ENCODE results near the gene TMEM44. TPM values are rescaled to one million over a fixed set of nuclear protein-coding genes. Genes with fewer than 3 reads are reported as not detected.
A peak's percentile ranks its signal among the peaks of the same experiment; 100 is the strongest.

The TMEM44 gene
- total RNA-seq, 2 donors from 2014 or later = 40.1 to 43.2 TPM

DNA sequence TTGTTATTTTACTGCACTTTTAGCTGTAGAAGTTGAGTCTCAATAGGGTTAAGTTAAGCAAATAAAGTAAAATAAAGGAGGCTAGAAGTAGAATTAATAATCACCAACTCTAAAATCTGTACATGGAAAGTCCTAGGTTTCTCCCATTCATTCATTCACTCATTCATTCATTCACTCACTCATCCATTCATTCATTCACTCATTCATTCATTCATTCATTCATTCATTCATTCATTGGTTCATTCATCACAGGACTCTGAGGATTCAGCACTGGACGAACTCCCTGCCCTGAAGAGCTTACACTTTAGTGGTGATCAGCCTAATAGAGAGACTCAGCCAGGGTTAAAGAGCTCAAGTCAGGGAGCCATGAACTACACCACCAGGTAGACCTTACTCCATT, 43.3 kb upstream of the TMEM44 start:
- Histone ChIP-seq H3K27me3 (no peaks in the 10 kb centered on the region), H3K4me1 (no peaks in the 10 kb centered on the region), H3K9ac (ENCODE audit: low read depth in 2 of 2, low read length in 2 of 2) (no peak overlapping the region), H3K36me3 (no peaks in the 10 kb centered on the region), H3K9me3 (no peaks in the 10 kb centered on the region), H3K27ac (no peak overlapping the region), H3K4me3 (no peak overlapping the region)
- intact Hi-C loops (cut with DNase I) = loop anchor here (2.0 kb wide), 1 partner anchor 586 kb away; no protein-coding TSS in a partner anchor
- no peak for DNase-seq
- TF ChIP-seq, protein P1, sequence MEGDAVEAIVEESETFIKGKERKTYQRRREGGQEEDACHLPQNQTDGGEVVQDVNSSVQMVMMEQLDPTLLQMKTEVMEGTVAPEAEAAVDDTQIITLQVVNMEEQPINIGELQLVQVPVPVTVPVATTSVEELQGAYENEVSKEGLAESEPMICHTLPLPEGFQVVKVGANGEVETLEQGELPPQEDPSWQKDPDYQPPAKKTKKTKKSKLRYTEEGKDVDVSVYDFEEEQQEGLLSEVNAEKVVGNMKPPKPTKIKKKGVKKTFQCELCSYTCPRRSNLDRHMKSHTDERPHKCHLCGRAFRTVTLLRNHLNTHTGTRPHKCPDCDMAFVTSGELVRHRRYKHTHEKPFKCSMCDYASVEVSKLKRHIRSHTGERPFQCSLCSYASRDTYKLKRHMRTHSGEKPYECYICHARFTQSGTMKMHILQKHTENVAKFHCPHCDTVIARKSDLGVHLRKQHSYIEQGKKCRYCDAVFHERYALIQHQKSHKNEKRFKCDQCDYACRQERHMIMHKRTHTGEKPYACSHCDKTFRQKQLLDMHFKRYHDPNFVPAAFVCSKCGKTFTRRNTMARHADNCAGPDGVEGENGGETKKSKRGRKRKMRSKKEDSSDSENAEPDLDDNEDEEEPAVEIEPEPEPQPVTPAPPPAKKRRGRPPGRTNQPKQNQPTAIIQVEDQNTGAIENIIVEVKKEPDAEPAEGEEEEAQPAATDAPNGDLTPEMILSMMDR (IDR thresholded peaks at IDR 0.05) = no peak

GRCh38 chr3:194675680-194676079, 42.5 kb upstream of the TMEM44 start:
- TF ChIP-seq, protein P1 (IDR thresholded peaks at IDR 0.05) = no peak

DNA sequence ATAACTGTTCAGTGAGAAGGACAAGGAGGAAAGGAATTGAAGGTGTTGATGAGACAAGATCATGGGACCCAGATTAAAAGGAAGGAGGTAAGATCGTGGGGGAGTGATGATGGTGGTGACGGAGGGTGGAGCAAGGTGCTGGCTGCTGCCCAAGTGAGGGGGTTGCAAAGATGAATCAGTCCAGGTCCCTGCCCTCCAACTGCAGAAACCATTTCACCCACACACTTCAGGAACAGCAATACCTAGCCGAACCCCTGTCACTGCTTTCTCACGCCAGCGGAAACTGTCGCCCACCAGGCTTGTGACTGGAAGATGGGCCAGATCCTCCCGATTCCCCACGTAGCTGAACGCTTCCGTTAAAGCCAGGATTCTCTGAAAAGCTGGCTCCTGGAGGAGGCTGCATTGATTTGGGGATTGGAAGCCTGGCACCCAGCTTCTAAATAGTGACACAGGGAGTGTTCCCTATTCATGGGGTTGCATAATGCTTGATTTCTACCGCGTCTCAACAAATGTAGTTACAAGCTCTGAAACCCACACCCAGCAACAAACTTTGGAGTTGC, 41.9 kb upstream of the TMEM44 start:
- intact Hi-C loops (cut with DNase I) = no loop called here
- H3K9me3 ChIP-seq = no peaks in the 10 kb centered on the region
- TF ChIP-seq, protein P1 (IDR thresholded peaks at IDR 0.05) = no peak
- no peaks in the 10 kb centered on the region for H3K36me3 ChIP-seq
- H3K27ac ChIP-seq = no peak overlapping the region
- H3K9ac ChIP-seq (ENCODE audit: low read depth in 2 of 2, low read length in 2 of 2) = no peak overlapping the region
- H3K4me1 ChIP-seq = peaks cover 10% of the 10 kb centered on the region
- H3K27me3 ChIP-seq = no peaks in the 10 kb centered on the region
- no peak overlapping the region for H3K4me3 ChIP-seq
- no peak for DNase-seq

More at GRCh38 chr3:194675680-194676079, 42.5 kb upstream of the TMEM44 start:
- H3K27ac ChIP-seq = no peak overlapping the region
- H3K27me3 ChIP-seq = no peaks in the 10 kb centered on the region
- intact Hi-C loops (cut with DNase I) = loop anchor here (2.0 kb wide), 1 partner anchor 587 kb away; no protein-coding TSS in a partner anchor
- no peak overlapping the region for H3K4me3 ChIP-seq
- H3K36me3 ChIP-seq = no peaks in the 10 kb centered on the region
- H3K9ac ChIP-seq (ENCODE audit: low read depth in 2 of 2, low read length in 2 of 2) = no peak overlapping the region
- DNase-seq = no peak
- H3K9me3 ChIP-seq = no peaks in the 10 kb centered on the region
- H3K4me1 ChIP-seq = peaks cover 6% of the 10 kb centered on the region

DNA sequence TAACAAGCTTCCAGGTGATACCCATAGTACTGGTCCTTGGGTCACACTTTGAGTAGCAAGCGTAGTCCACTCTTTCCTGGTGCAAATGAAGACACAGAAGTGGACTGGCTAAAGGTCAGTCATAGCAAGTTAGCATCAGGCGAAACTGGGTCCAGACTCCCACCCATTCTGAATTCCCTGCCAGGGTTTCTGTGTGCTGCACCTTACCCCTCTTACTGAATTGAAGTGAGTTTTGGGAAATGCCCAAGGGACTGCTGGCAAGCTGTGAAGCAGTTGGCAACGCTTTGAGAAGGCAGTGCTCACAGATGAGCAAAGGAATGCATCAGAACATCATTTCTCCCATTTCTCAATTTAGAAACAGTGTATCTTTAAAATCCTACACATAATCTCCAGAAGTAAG, 40.5 kb upstream of the TMEM44 start:
- intact Hi-C loops (cut with DNase I) = no loop called here
- Histone ChIP-seq H3K27ac (no peak overlapping the region), H3K9ac (ENCODE audit: low read depth in 2 of 2, low read length in 2 of 2) (no peak overlapping the region), H3K4me1 (peaks cover 10% of the 10 kb centered on the region), H3K36me3 (no peaks in the 10 kb centered on the region), H3K4me3 (no peak overlapping the region), H3K27me3 (no peaks in the 10 kb centered on the region), H3K9me3 (no peaks in the 10 kb centered on the region)
- TF ChIP-seq, protein P1 (IDR thresholded peaks at IDR 0.05) = no peak
- no peak for DNase-seq

DNA sequence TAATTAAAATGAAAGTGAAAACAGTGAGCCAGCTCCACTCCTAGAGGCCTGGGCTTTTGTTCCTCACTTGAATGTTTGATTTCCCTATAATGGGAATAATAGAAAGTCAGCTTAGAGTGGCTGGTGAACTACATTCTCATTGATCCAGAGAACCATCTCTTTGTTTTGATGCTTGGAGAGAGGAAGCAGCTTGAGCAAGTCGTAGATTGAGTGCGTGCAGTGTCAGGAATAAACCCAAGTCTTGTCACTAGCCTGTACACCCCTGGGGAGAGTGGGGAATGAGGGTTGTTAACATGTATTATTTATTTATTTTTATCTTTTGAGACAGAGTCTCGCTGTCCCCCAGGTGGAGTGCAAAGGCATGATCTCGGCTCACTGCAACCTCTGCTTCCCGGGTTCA, 39.7 kb upstream of the TMEM44 start:
- no peaks in the 10 kb centered on the region for H3K36me3 ChIP-seq
- peak overlapping the region; percentile 51 to 68 for H3K9ac ChIP-seq (ENCODE audit: low read depth in 2 of 2, low read length in 2 of 2)
- TF ChIP-seq, protein P1 (IDR thresholded peaks at IDR 0.05) = no peak
- H3K27ac ChIP-seq = peak overlapping the region; percentile 85
- DNase-seq = no peak
- peak overlapping the region; percentile 76 for H3K4me3 ChIP-seq
- no peaks in the 10 kb centered on the region for H3K9me3 ChIP-seq
- peaks cover 10% of the 10 kb centered on the region for H3K4me1 ChIP-seq
- no peaks in the 10 kb centered on the region for H3K27me3 ChIP-seq
- intact Hi-C loops (cut with DNase I) = no loop called here
